G401 (cell line): ENCODE results near the gene PLXDC2. TPM values are rescaled to one million over a fixed set of nuclear protein-coding genes. Genes with fewer than 3 reads are reported as not detected.

ENCODE experiments used
- DNase-seq: peaks from one replicate; pipeline ENCODE4 v3.0.0-alpha.2; 2015; ENCODE audit warnings: low spot score
- in situ Hi-C: cut with HindIII; loops from 2 replicates; pipeline ENCODE4 v1.10.0; 2016; ENCODE audit warnings: low sequenced_read_pairs, mixed read lengths
- total RNA-seq: library from RNA; depleted of rRNA; stranded (reverse); fragments of >200 nt; shearing (Covaris generic); gene quantifications from 2 replicates; pipeline ENCODE4 v1.2.3, GENCODE V29; 2014

PLXDC2 gene
- total RNA-seq, 1 experiment from 2014 or later = not detected

DNA sequence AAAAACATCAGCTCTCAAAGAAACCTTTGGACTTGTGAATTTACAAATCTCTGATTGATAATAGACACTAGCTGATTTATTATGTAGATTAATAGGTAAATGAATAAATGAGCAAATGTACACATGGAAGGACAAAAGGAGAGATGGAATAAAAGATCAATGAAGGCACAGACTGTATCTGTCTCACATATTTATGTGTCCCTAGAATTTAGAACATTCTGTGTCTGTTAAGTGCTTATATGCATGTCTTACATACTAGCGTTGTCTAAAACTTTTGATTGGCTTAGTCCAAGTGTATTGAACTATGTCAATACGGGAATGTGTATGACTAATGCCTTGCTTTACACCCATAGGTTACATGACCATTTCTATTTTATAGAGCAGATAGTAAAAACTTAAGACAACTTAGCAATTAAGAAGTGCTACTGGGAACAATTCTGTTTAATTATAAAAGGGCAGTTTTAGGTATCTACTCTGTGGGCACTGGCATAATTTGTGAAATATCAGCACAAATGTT is 140.3 kb downstream of the PLXDC2 start:
- in situ Hi-C loops = no loop called here

DNA sequence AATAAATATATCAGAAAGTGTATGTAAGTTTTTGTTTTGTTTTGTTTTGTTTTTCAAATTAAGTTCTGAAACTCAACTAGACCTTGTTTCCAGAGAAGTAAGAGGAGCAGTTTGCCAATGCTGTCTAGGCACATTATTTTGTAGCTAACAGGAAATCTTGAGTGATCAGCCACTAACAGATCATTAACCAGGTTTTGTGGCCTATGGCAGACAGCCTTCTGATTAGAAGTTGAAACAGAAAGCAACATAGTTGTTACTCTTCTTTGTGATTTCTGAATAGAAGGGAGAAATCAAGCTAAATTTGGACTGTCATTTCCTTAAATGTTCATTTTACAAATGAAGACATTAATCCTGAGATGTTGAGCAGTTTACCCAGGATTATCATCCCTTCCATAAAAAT is 142.6 kb downstream of the PLXDC2 start:
- in situ Hi-C loops = no loop called here
- DNase-seq = no peak

More for the DNA sequence above, 140.3 kb downstream of the PLXDC2 start:
- DNase-seq = no peak

DNA sequence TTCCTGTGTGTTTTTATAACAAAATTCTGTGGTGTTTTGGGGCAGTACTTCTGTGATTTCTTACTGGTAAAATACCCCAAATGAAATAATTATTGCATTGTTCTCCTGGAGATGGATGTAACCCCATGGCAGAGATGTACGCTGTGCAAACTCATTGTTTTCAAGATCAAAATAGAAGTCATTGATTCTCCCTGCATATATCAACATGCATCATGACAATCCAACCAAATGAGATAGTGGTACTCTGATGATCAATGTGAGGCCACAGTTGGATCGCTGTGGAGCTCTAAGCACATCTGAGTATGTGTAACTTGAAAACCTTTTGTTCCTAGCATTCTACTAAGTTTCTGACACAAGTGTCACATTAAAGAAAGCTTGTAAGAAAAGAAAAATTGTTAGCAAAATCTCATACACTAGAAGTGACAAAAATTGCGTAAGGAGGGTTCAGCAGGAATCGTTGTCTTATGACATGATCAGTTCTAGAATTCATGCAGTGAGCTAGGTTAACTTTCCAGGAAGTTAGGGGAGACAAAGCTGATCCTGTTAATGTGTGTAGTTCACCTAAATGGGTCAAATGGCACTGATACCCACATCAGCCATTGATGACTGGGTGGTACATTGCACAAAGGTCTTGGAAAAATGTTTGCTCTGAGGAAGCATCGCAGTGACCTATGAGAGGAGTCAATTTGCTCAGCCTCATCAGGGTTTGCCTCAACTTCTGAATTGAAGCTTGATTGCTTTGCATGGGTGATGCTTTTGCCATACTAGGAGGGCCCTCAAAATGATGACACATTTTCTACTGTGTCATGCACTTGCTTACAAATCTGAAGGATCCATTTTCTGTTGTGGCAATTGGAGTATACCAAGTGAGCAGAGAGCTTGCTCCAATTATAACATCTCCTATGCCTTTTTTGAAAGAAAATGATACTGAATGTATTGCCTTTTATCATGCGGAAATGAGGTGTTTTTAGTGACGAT is 145.1 kb downstream of the PLXDC2 start:
- in situ Hi-C loops = no loop called here
- DNase-seq = no peak

DNA sequence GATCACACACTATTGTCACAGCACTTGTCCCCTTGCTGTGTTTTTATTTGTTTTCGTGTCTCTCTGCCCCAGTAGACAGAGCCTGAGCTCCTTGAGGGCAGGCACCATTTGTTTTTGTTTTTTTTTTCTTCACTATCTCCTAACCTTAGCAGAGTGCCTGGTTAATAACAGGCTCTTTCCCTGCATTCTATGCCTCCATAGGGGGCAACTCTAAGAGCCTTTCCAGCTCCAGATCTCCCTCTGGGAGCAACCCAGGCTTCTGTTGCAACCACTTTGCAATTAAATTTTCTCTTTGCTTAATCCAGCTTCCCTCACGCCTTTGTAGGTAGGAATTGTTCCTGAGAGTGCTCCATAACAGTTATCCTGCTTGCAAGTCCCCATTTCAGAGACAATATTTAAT is 148.4 kb downstream of the PLXDC2 start:
- no peak for DNase-seq
- in situ Hi-C loops = no loop called here

DNA sequence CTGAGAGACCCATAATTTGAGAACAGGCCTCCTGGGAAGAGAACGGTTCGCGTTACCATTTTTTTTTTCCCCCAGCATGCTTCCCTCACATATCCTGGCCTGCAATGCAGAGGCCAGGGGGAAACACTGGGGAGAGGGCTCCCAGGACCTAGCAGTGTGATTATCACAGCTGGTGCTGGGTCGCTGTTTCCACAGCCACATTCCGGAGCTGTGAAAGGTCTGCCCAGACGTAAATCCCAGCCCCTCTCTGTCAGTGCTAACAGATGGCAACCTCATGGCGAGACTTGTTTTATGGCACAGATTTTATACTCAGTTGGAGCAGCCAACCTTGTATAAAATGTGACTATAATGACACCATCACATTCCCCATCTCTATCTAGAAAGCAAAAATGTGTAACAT is 150.5 kb downstream of the PLXDC2 start:
- in situ Hi-C loops = no loop called here
- peak; percentile 58 for DNase-seq

DNA sequence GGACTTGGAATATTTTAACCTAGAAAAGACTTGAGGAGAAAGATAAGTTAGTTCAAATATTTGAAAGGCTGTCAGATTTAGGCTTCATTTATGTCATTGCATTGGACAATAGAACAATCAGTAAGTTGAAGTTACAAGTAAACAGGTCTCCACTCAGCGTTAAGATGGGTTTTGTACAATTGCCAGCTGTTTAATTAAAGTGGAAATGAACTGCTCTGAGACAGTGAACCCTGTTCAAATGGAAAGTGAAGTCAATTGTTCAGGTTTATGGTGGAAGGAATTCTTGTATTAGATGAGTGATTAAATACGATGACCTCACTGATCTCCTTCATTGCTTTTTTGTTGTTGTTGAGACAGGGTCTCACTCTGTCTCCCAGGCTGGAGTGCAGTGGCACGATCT is 151.7 kb downstream of the PLXDC2 start:
- in situ Hi-C loops = no loop called here
- no peak for DNase-seq

DNA sequence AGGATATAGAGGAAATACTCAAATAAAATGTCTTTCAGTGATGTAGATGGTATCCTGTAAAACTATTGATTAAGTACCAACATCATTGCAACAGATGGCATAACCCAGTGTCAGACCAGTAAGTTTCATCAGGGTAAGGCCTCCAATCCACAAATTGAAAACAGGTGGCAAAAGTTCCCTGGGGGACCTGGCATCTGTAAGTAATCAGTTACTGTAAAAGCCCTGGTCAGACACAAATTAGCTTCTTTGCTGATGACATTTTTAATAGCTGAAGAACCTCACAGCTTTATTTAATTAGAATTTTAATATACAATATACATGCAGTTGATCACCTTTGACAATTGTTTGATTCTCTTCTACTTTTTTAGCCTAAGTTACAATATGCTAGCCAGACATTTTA is 152.5 kb downstream of the PLXDC2 start:
- DNase-seq = no peak
- in situ Hi-C loops = no loop called here

- in situ Hi-C loops = no loop called here
- no peak for DNase-seq
These were observed 154.0 kb downstream of the PLXDC2 start for GRCh38 chr10:19970256-19970655.

- in situ Hi-C loops = no loop called here
- DNase-seq = no peak
These were observed 154.5 kb downstream of the PLXDC2 start for GRCh38 chr10:19970717-19971116.

- no peak for DNase-seq
These were observed 155.3 kb downstream of the PLXDC2 start for GRCh38 chr10:19971343-19972052.

DNA sequence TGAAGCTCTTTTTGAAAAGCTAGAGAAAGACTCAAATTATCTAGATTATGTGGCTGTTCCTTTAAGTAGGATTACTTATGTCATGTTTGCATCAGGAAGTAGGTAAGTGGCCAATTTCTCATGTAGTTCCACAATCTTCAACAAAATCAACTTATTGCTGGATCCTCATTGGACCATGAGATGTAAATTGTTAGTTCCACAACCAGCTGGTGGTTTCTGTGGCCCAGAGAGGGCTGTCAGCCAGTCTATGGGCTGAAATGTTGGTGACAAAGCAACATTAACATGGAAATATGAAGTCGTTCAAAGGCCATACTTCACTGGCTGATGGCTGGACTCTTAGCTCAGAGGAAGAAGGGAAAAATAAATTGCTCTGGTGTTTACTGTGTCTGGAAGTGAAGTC is 157.9 kb downstream of the PLXDC2 start:
- in situ Hi-C loops = no loop called here
- DNase-seq = no peak

More at GRCh38 chr10:19971343-19972052, 155.3 kb downstream of the PLXDC2 start:
- in situ Hi-C loops = no loop called here

DNA sequence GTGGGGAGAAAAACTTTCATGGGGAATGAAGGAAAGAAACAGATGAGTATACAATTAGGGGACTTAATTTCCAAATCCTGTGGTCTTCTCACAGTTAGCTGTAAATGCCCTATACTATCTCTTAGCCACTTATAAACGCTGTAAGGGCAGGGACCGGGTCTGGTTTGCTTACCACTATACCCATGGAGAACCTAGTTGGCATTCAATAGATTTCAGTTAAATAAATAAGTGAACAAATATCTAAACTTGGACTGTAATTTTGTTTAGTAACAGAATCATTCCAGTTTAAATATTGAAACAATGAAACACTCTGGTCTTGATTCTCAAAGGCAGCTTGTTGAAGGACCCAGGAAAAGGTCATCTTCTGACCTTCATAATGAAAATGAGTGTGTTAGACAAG is 158.3 kb downstream of the PLXDC2 start:
- in situ Hi-C loops = no loop called here
- no peak for DNase-seq

GRCh38 chr10:19977097-19977521 is 160.9 kb downstream of the PLXDC2 start:
- in situ Hi-C loops = no loop called here
- DNase-seq = no peak

DNA sequence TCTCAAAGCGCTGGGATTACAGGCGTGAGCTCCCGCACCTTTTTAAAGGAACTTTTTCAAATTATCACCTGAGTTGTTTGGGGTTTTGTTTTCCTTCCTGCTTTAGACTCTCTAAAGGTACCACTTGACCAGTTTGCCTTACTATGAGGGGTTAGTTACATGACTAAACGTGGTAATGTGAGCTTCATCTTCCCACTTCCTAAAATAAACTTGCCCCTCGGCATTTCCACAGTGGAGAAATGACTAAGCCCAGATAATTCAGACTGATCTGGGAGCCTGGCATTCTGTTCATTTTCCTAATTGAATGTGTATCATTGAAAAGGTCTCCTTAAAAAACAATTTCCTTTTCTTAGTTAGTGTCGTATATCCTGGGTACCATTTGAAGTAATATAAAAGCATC is 163.4 kb downstream of the PLXDC2 start:
- DNase-seq = no peak
- in situ Hi-C loops = no loop called here

GRCh38 chr10:19983880-19984565 is 167.8 kb downstream of the PLXDC2 start:
- no peak for DNase-seq
- in situ Hi-C loops = no loop called here

- DNase-seq = no peak
- in situ Hi-C loops = no loop called here
These were observed 169.5 kb downstream of the PLXDC2 start for GRCh38 chr10:19985745-19986144.

DNA sequence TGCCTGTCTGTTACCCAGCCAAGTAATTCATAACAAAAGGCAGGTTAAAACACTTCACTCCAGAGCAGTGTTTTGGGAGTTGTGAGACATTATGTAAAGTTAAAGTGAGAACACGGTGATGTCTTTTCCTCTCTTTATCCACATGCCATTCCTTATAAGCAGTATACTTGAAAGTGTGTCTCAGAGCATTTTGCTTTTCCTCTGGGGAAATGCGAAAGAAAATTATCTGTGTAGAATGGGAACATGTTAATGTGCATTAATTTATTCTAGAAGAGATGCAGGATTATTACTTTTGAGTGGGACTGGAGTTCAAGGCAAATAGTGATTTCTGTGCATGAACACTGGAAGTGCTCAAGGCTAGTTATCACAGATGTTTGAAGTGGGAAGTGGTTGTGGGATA is 170.4 kb downstream of the PLXDC2 start:
- in situ Hi-C loops = no loop called here
- DNase-seq = no peak

DNA sequence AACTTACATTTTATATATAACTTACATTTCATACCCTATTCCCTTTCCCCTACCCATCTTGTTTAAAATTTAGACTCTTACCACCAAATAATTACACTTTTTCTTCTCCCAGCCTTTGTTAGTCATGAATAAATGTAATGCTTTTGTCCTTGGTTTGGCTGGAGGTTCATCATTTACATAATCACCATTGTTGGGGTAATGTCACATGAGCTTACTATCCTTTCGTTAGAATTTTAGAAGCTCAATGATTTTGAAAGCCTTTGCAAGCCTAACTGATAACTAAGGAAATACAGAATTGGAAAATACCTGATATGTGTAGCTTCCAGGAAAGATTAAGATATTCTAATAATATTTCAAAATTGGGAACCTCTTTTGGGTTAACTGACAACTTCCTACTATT is 171.7 kb downstream of the PLXDC2 start:
- DNase-seq = no peak
- in situ Hi-C loops = no loop called here

DNA sequence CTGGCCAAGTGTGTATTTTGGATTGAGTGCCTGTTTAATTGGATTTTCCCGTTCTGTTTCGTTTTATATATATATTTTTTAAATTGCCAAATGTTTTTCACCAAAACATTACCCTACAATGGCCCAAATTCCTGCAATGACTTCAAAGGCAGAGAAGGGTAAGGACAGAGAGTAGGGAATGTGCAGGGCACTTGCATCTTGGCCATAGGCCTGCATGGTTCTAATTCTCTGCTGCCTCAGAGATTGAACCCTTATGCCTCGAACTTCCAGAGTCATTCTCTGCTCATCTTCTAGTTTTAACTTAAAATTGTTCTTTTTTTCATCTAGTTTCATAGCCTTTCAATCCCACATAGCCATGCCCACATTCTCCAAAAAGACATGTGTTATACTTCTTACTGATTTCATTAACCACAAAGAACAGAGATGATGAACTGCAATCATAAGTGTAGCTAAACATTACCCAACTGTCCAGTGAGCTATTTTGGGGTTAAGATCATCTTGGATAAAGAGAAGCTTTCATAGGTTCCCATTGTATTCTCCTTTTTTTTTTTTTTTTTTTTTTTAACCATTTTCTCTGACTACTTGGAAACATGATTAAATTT is 177.6 kb downstream of the PLXDC2 start:
- in situ Hi-C loops = no loop called here
- DNase-seq = no peak
